Activated CD4-positive, alpha-beta memory T cell treated with anti-CD3 and anti-CD28 coated beads for 36 hours (primary cell): ENCODE measurements around the gene KCNK6. TPM values are rescaled to one million over a fixed set of nuclear protein-coding genes. Genes with fewer than 3 reads are reported as not detected.

Experiments used
- CTCF ChIA-PET: fragments of 350-600 bp; sonication (Branson Sonifier 250); formaldehyde crosslinking; loops from one replicate; lab custom pipeline; 2021; ENCODE audit warnings: antibody characterized with exemption, inconsistent platforms; lab: Charles Lee
- POLR2A ChIA-PET: fragments of 350-600 bp; sonication (Branson Sonifier 250); formaldehyde crosslinking; loops from one replicate; lab custom pipeline; 2021; ENCODE audit warnings: antibody characterized with exemption; lab: Charles Lee
- DNase-seq: peaks from one replicate; pipeline ENCODE4 v3.0.0-alpha.2; 2020
- H3K27ac Mint-ChIP-seq: one replicate; pipeline ENCODE4 v1.8.0; 2021; ENCODE audit warnings: mixed read lengths
- H3K27me3 Mint-ChIP-seq: one replicate; pipeline ENCODE4 v1.8.0; 2021; ENCODE audit warnings: mixed read lengths
- H3K36me3 Mint-ChIP-seq: one replicate; pipeline ENCODE4 v1.8.0; 2021; ENCODE audit warnings: mixed read lengths
- H3K4me1 Mint-ChIP-seq: one replicate; pipeline ENCODE4 v1.8.0; 2021; ENCODE audit warnings: low read depth, mixed read lengths
- H3K4me3 Mint-ChIP-seq: one replicate; pipeline ENCODE4 v1.8.0; 2021; ENCODE audit warnings: mild to moderate bottlenecking, mixed read lengths
- H3K9me3 Mint-ChIP-seq: one replicate; pipeline ENCODE4 v1.8.0; 2021; ENCODE audit warnings: mixed read lengths
- intact Hi-C: fragments of 100-400 bp; cut with micrococcal nuclease; formaldehyde crosslinking; loops from one replicate; pipeline ENCODE4 v1.15.1; 2023
- total RNA-seq, 2 experiments: library from RNA; stranded (reverse); gene quantifications; one replicate each; pipeline ENCODE4 v1.2.3, GENCODE V29; 2021

KCNK6 gene
- total RNA-seq, 2 experiments from 2014 or later = 9.2 to 9.9 TPM

GRCh38 chr19:38283271-38283670 lies 36.4 kb upstream of the KCNK6 start:
- ChIA-PET CTCF (no interaction called here), POLR2A (no interaction called here)
- H3K27ac Mint-ChIP-seq = no peak overlapping the region
- H3K4me3 Mint-ChIP-seq = no peak overlapping the region
- no peaks in the 10 kb centered on the region for H3K9me3 Mint-ChIP-seq
- H3K27me3 Mint-ChIP-seq = no peaks in the 10 kb centered on the region
- peaks cover 11% of the 10 kb centered on the region for H3K4me1 Mint-ChIP-seq
- no peak for DNase-seq
- intact Hi-C loops = no loop called here
- peaks cover 4% of the 10 kb centered on the region for H3K36me3 Mint-ChIP-seq

GRCh38 chr19:38284422-38284821 lies 35.2 kb upstream of the KCNK6 start:
- CTCF ChIA-PET = interaction anchor here (1.2 kb wide), 1 partner anchor 40 kb away, joined by 3 read pairs; no protein-coding TSS in a partner anchor
- POLR2A ChIA-PET = no interaction called here
- intact Hi-C loops = no loop called here
- no peaks in the 10 kb centered on the region for H3K9me3 Mint-ChIP-seq
- H3K36me3 Mint-ChIP-seq = peaks cover 4% of the 10 kb centered on the region
- no peak overlapping the region for H3K4me3 Mint-ChIP-seq
- no peaks in the 10 kb centered on the region for H3K27me3 Mint-ChIP-seq
- no peak for DNase-seq
- H3K27ac Mint-ChIP-seq = no peak overlapping the region
- H3K4me1 Mint-ChIP-seq = peaks cover 11% of the 10 kb centered on the region

- Mint-ChIP-seq H3K27me3 (no peaks in the 10 kb centered on the region), H3K9me3 (no peaks in the 10 kb centered on the region), H3K4me1 (peaks cover 11% of the 10 kb centered on the region), H3K36me3 (peaks cover 5% of the 10 kb centered on the region), H3K4me3 (no peak overlapping the region), H3K27ac (no peak overlapping the region)
- intact Hi-C loops = no loop called here
- POLR2A ChIA-PET = no interaction called here
- CTCF ChIA-PET = interaction anchor here (0.9 to 1.2 kb wide), 2 partner anchors 41 to 383 kb away, joined by 3 read pairs; no protein-coding TSS in a partner anchor
- no peak for DNase-seq
These were observed 34.1 kb upstream of the KCNK6 start for GRCh38 chr19:38285567-38285966.

GRCh38 chr19:38287604-38288003 lies 32.0 kb upstream of the KCNK6 start:
- Mint-ChIP-seq H3K4me1 (peaks cover under 1% of the 10 kb centered on the region), H3K4me3 (no peak overlapping the region)

GRCh38 chr19:38288123-38288855 lies 31.4 kb upstream of the KCNK6 start:
- Mint-ChIP-seq H3K4me3 (no peak overlapping the region), H3K9me3 (no peaks in the 10 kb centered on the region), H3K4me1 (no peaks in the 10 kb centered on the region), H3K27me3 (no peaks in the 10 kb centered on the region), H3K36me3 (peaks cover 6% of the 10 kb centered on the region), H3K27ac (no peak overlapping the region)
- ChIA-PET CTCF (no interaction called here), POLR2A (no interaction called here)
- intact Hi-C loops = no loop called here
- DNase-seq = no peak

More at GRCh38 chr19:38287604-38288003, 32.0 kb upstream of the KCNK6 start:
- CTCF ChIA-PET = no interaction called here
- intact Hi-C loops = no loop called here
- no peak overlapping the region for H3K27ac Mint-ChIP-seq
- POLR2A ChIA-PET = no interaction called here
- no peaks in the 10 kb centered on the region for H3K9me3 Mint-ChIP-seq
- H3K27me3 Mint-ChIP-seq = no peaks in the 10 kb centered on the region
- DNase-seq = no peak
- H3K36me3 Mint-ChIP-seq = peaks cover 6% of the 10 kb centered on the region

GRCh38 chr19:38289955-38290354 lies 29.7 kb upstream of the KCNK6 start:
- H3K36me3 Mint-ChIP-seq = peaks cover 6% of the 10 kb centered on the region
- H3K4me3 Mint-ChIP-seq = no peak overlapping the region
- CTCF ChIA-PET = no interaction called here
- no peaks in the 10 kb centered on the region for H3K4me1 Mint-ChIP-seq
- DNase-seq = no peak
- POLR2A ChIA-PET = no interaction called here
- H3K27ac Mint-ChIP-seq = no peak overlapping the region
- intact Hi-C loops = no loop called here
- H3K9me3 Mint-ChIP-seq = no peaks in the 10 kb centered on the region
- H3K27me3 Mint-ChIP-seq = no peaks in the 10 kb centered on the region

- intact Hi-C loops = no loop called here
- Mint-ChIP-seq H3K9me3 (no peaks in the 10 kb centered on the region), H3K36me3 (peaks cover 6% of the 10 kb centered on the region), H3K27me3 (no peaks in the 10 kb centered on the region), H3K4me3 (no peak overlapping the region), H3K27ac (no peak overlapping the region), H3K4me1 (no peaks in the 10 kb centered on the region)
- POLR2A ChIA-PET = no interaction called here
- no peak for DNase-seq
- CTCF ChIA-PET = no interaction called here
These were observed 29.0 kb upstream of the KCNK6 start for GRCh38 chr19:38290631-38291147.

- Mint-ChIP-seq H3K9me3 (no peaks in the 10 kb centered on the region), H3K27me3 (no peaks in the 10 kb centered on the region), H3K36me3 (peaks cover 4% of the 10 kb centered on the region), H3K4me3 (no peak overlapping the region), H3K4me1 (no peaks in the 10 kb centered on the region), H3K27ac (no peak overlapping the region)
- CTCF ChIA-PET = no interaction called here
- POLR2A ChIA-PET = no interaction called here
- DNase-seq = no peak
- intact Hi-C loops = no loop called here
These were observed 27.8 kb upstream of the KCNK6 start for GRCh38 chr19:38291855-38292254.

GRCh38 chr19:38293281-38293680 lies 26.4 kb upstream of the KCNK6 start:
- Mint-ChIP-seq H3K4me3 (no peak overlapping the region), H3K36me3 (peaks cover 3% of the 10 kb centered on the region), H3K27me3 (no peaks in the 10 kb centered on the region), H3K27ac (no peak overlapping the region), H3K9me3 (no peaks in the 10 kb centered on the region), H3K4me1 (no peaks in the 10 kb centered on the region)
- POLR2A ChIA-PET = no interaction called here
- no peak for DNase-seq
- CTCF ChIA-PET = no interaction called here
- intact Hi-C loops = no loop called here

- H3K27me3 Mint-ChIP-seq = no peaks in the 10 kb centered on the region
- no peak overlapping the region for H3K4me3 Mint-ChIP-seq
- intact Hi-C loops = no loop called here
- H3K27ac Mint-ChIP-seq = no peak overlapping the region
- H3K4me1 Mint-ChIP-seq = no peaks in the 10 kb centered on the region
- ChIA-PET POLR2A (no interaction called here), CTCF (no interaction called here)
- peaks cover 3% of the 10 kb centered on the region for H3K36me3 Mint-ChIP-seq
- DNase-seq = no peak
- H3K9me3 Mint-ChIP-seq = no peaks in the 10 kb centered on the region
These were observed 25.6 kb upstream of the KCNK6 start for GRCh38 chr19:38294090-38294489.

- intact Hi-C loops = no loop called here
- no peak for DNase-seq
- no peaks in the 10 kb centered on the region for H3K27me3 Mint-ChIP-seq
- H3K4me1 Mint-ChIP-seq = no peaks in the 10 kb centered on the region
- no peaks in the 10 kb centered on the region for H3K36me3 Mint-ChIP-seq
- H3K4me3 Mint-ChIP-seq = no peak overlapping the region
- H3K9me3 Mint-ChIP-seq = no peaks in the 10 kb centered on the region
- no peak overlapping the region for H3K27ac Mint-ChIP-seq
- ChIA-PET POLR2A (no interaction called here), CTCF (no interaction called here)
These were observed 20.6 kb upstream of the KCNK6 start for GRCh38 chr19:38298821-38299680.

- DNase-seq = no peak
- ChIA-PET POLR2A (no interaction called here), CTCF (no interaction called here)
- Mint-ChIP-seq H3K9me3 (no peaks in the 10 kb centered on the region), H3K4me1 (no peaks in the 10 kb centered on the region), H3K36me3 (peaks cover 8% of the 10 kb centered on the region), H3K27me3 (no peaks in the 10 kb centered on the region), H3K4me3 (no peak within 1 kb of the TSS), H3K27ac (no peak within 1 kb of the TSS)
- intact Hi-C loops = no loop called here
These were observed 15.9 kb upstream of the KCNK6 start, which contains the start of gene C19orf33 for GRCh38 chr19:38303517-38304351. Gene C19orf33 (plus strand): TSS chr19:38304251. CDS start chr19:38304262, 11 bp downstream.
